ENCODE data around the gene DUXB.

The DUXB gene

GRCh38 chr16:75701361-75701760 lies at the start of gene DUXB:
Gene DUXB, minus strand, starts transcription at chr16:75701461. Its CDS starts 43 bp downstream, at chr16:75701418.
- DNase-seq = no peak

GRCh38 chr16:75750528-75750927 lies 49.3 kb upstream of the DUXB start:
- TF ChIP-seq POLR2A (IDR thresholded peaks at IDR 0.05; ENCODE audit: low read length) (no peak), GATA1 (IDR thresholded peaks at IDR 0.05; ENCODE audit: low read depth, low read length) (no peak)
- no peak for DNase-seq

More at GRCh38 chr16:75701361-75701760, at the start of gene DUXB:
- TF ChIP-seq GATA1 (IDR thresholded peaks at IDR 0.05; ENCODE audit: low read depth, low read length) = no peak
- no peak for TF ChIP-seq POLR2A (IDR thresholded peaks at IDR 0.05; ENCODE audit: low read length)

GRCh38 chr16:75746359-75746758 lies 45.1 kb upstream of the DUXB start:
- no peak for DNase-seq
- no peak for TF ChIP-seq POLR2A (IDR thresholded peaks at IDR 0.05; ENCODE audit: low read length)
- no peak for TF ChIP-seq GATA1 (IDR thresholded peaks at IDR 0.05; ENCODE audit: low read depth, low read length)

- DNase-seq = no peak
- TF ChIP-seq GATA1 (IDR thresholded peaks at IDR 0.05; ENCODE audit: low read depth, low read length) (no peak), POLR2A (IDR thresholded peaks at IDR 0.05; ENCODE audit: low read length) (no peak)
Observed at GRCh38 chr16:75745823-75746222, 44.6 kb upstream of the DUXB start.

- no peak for DNase-seq
- TF ChIP-seq GATA1 (IDR thresholded peaks at IDR 0.05; ENCODE audit: low read depth, low read length) = no peak
- TF ChIP-seq POLR2A (IDR thresholded peaks at IDR 0.05; ENCODE audit: low read length) = no peak
Observed at GRCh38 chr16:75745242-75745641, 44.0 kb upstream of the DUXB start.

GRCh38 chr16:75742424-75743047 lies 41.3 kb upstream of the DUXB start:
- peak; percentile 30 to 41 for DNase-seq
- no peak for TF ChIP-seq GATA1 (IDR thresholded peaks at IDR 0.05; ENCODE audit: low read depth, low read length)
- no peak for TF ChIP-seq POLR2A (IDR thresholded peaks at IDR 0.05; ENCODE audit: low read length)

GRCh38 chr16:75733305-75734211 lies 32.3 kb upstream of the DUXB start:
- TF ChIP-seq GATA1 (IDR thresholded peaks at IDR 0.05; ENCODE audit: low read depth, low read length) (no peak), POLR2A (IDR thresholded peaks at IDR 0.05; ENCODE audit: low read length) (no peak)
- no peak for DNase-seq

- TF ChIP-seq POLR2A (IDR thresholded peaks at IDR 0.05; ENCODE audit: low read length) (no peak), GATA1 (IDR thresholded peaks at IDR 0.05; ENCODE audit: low read depth, low read length) (no peak)
- no peak for DNase-seq
Observed at GRCh38 chr16:75732871-75733270, 31.6 kb upstream of the DUXB start.

- TF ChIP-seq GATA1 (IDR thresholded peaks at IDR 0.05; ENCODE audit: low read depth, low read length) (no peak), POLR2A (IDR thresholded peaks at IDR 0.05; ENCODE audit: low read length) (no peak)
- no peak for DNase-seq
Observed at GRCh38 chr16:75727221-75727620, 26.0 kb upstream of the DUXB start.

- DNase-seq = no peak
- TF ChIP-seq POLR2A (IDR thresholded peaks at IDR 0.05; ENCODE audit: low read length) (no peak), GATA1 (IDR thresholded peaks at IDR 0.05; ENCODE audit: low read depth, low read length) (no peak)
Observed at GRCh38 chr16:75726390-75726789, 25.1 kb upstream of the DUXB start, which contains the start of gene CPHXL. Gene CPHXL, minus strand, starts transcription at chr16:75726490. Its CDS starts 48 bp downstream, at chr16:75726442.

- no peak for TF ChIP-seq POLR2A (IDR thresholded peaks at IDR 0.05; ENCODE audit: low read length)
- TF ChIP-seq GATA1 (IDR thresholded peaks at IDR 0.05; ENCODE audit: low read depth, low read length) = no peak
Observed at GRCh38 chr16:75718452-75718851, 17.2 kb upstream of the DUXB start.

GRCh38 chr16:75714661-75715060 lies 13.4 kb upstream of the DUXB start:
- TF ChIP-seq GATA1 (IDR thresholded peaks at IDR 0.05; ENCODE audit: low read depth, low read length) (no peak), POLR2A (IDR thresholded peaks at IDR 0.05; ENCODE audit: low read length) (no peak)
- no peak for DNase-seq

More at GRCh38 chr16:75718452-75718851, 17.2 kb upstream of the DUXB start:
- DNase-seq = no peak

- DNase-seq = no peak
- TF ChIP-seq POLR2A (IDR thresholded peaks at IDR 0.05; ENCODE audit: low read length) (no peak), GATA1 (IDR thresholded peaks at IDR 0.05; ENCODE audit: low read depth, low read length) (no peak)
Observed at GRCh38 chr16:75710344-75710743, 9.1 kb upstream of the DUXB start.

GRCh38 chr16:75703306-75703705 lies 2.0 kb upstream of the DUXB start:
- DNase-seq = peak in 1 of 2 experiments; percentile 40
- TF ChIP-seq POLR2A (IDR thresholded peaks at IDR 0.05; ENCODE audit: low read length) = no peak
- no peak for TF ChIP-seq GATA1 (IDR thresholded peaks at IDR 0.05; ENCODE audit: low read depth, low read length)
